Erythroblast (primary cell): ENCODE measurements around the gene CCNY.

ENCODE experiments used
- GATA1 ChIP-seq: IDR thresholded peaks from 2 replicates; pipeline ENCODE4 v1.6.1; 2011; ENCODE audit warnings: low read depth, mild to moderate bottlenecking, control low read depth, low read length, moderate library complexity
- POLR2A ChIP-seq: IDR thresholded peaks from 2 replicates; pipeline ENCODE4 v1.6.1; 2011; ENCODE audit warnings: mild to moderate bottlenecking, low read length

DNA sequence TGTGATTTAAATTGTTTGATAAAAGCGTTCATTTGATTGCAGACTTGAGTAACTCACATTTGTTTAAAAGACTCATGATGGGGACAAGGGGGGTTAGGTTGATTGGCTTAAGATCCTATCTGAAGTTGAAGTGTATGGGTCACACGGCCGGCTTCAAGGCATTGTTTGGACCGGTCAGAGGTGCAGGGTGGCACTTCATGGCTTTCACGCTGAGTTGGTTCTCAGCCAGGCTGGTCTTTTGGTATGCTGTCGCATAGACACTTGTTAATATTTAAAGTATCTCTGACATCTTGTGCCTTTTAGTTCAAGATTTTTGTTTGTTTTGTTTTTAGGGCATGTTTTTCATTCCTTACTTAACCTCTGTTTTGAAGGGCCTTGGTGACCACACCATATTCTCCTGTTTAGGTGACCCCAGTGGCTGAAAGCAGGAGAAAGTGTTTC, 58.1 kb downstream of the CCNY start:
- TF ChIP-seq POLR2A: no peak
- no peak for TF ChIP-seq GATA1
